Chondrocyte (in vitro differentiated cells): ENCODE data around the gene HDDC2. TPM values are rescaled to one million over a fixed set of nuclear protein-coding genes. Genes with fewer than 3 reads are reported as not detected.
A peak's percentile ranks its signal among the peaks of the same experiment; 100 is the strongest.

Source experiments
- DNase-seq: peaks from one replicate; pipeline ENCODE4 v3.0.0; 2021; ENCODE audit warnings: mixed read lengths, low spot score
- H3K27ac Mint-ChIP-seq: one replicate; pipeline ENCODE4 v1.8.0; 2021; ENCODE audit warnings: mild to moderate bottlenecking, moderate library complexity, mixed read lengths; ENCODE audit not compliant: unreplicated experiment
- H3K27me3 Mint-ChIP-seq: 2 replicates; pipeline ENCODE4 v1.8.0; 2021; ENCODE audit warnings: low read depth, mixed read lengths
- H3K36me3 Mint-ChIP-seq: 2 replicates; pipeline ENCODE4 v1.8.0; 2021; ENCODE audit warnings: low read depth, mixed read lengths
- H3K4me1 Mint-ChIP-seq: 2 replicates; pipeline ENCODE4 v1.8.0; 2021; ENCODE audit warnings: low read depth, mild to moderate bottlenecking, mixed read lengths
- H3K4me3 Mint-ChIP-seq: one replicate; pipeline ENCODE4 v1.8.0; 2021; ENCODE audit warnings: mild to moderate bottlenecking, moderate library complexity, mixed read lengths; ENCODE audit not compliant: unreplicated experiment
- H3K9me3 Mint-ChIP-seq: 2 replicates; pipeline ENCODE4 v1.8.0; 2021; ENCODE audit warnings: low read depth, mixed read lengths
- CTCF ChIP-seq: fragments of 200-600 bp; sonication (generic); IDR thresholded peaks from 2 replicates; pipeline ENCODE4 v1.5.0; 2021; ENCODE audit warnings: antibody characterized with exemption, mild to moderate bottlenecking, moderate library complexity
- total RNA-seq: library from RNA; stranded (reverse); gene quantifications from 3 replicates; pipeline ENCODE4 v1.2.1, GENCODE V29; 2021

Gene HDDC2
- total RNA-seq, 1 donor from 2014 or later, result 49.4 TPM

- peak overlapping the region; percentile 94 for H3K27ac Mint-ChIP-seq
- TF ChIP-seq CTCF, result no peak
- H3K27me3 Mint-ChIP-seq, result no peaks in the 10 kb centered on the region
- H3K9me3 Mint-ChIP-seq, result no peaks in the 10 kb centered on the region
- H3K4me3 Mint-ChIP-seq, result peak overlapping the region; percentile 63
- H3K4me1 Mint-ChIP-seq, result peaks cover 67% of the 10 kb centered on the region
- H3K36me3 Mint-ChIP-seq, result no peaks in the 10 kb centered on the region
- no peak for DNase-seq
Measured at GRCh38 chr6:125251516-125252220, 50.1 kb downstream of the HDDC2 start.

- no peak for TF ChIP-seq CTCF
- no peaks in the 10 kb centered on the region for H3K27me3 Mint-ChIP-seq
- H3K36me3 Mint-ChIP-seq, result no peaks in the 10 kb centered on the region
Measured at GRCh38 chr6:125250511-125250910, 51.3 kb downstream of the HDDC2 start.

GRCh38 chr6:125248136-125248535 is 53.6 kb downstream of the HDDC2 start:
- no peak for DNase-seq
- H3K27ac Mint-ChIP-seq, result no peak overlapping the region
- H3K4me3 Mint-ChIP-seq, result no peak overlapping the region
- no peaks in the 10 kb centered on the region for H3K27me3 Mint-ChIP-seq
- H3K9me3 Mint-ChIP-seq, result peaks cover 6% of the 10 kb centered on the region
- peaks cover 54% of the 10 kb centered on the region for H3K4me1 Mint-ChIP-seq
- peaks cover 4% of the 10 kb centered on the region for H3K36me3 Mint-ChIP-seq
- no peak for TF ChIP-seq CTCF

More at GRCh38 chr6:125250511-125250910, 51.3 kb downstream of the HDDC2 start:
- Mint-ChIP-seq H3K4me1 (peaks cover 72% of the 10 kb centered on the region), H3K27ac (no peak overlapping the region), H3K9me3 (no peaks in the 10 kb centered on the region), H3K4me3 (no peak overlapping the region)
- DNase-seq, result no peak

GRCh38 chr6:125246566-125246965 is 55.2 kb downstream of the HDDC2 start:
- no peak for DNase-seq
- H3K4me1 Mint-ChIP-seq, result peaks cover 39% of the 10 kb centered on the region
- H3K4me3 Mint-ChIP-seq, result no peak overlapping the region
- peaks cover 15% of the 10 kb centered on the region for H3K36me3 Mint-ChIP-seq
- no peak for TF ChIP-seq CTCF
- H3K27ac Mint-ChIP-seq, result peak overlapping the region; percentile 76
- peaks cover 20% of the 10 kb centered on the region for H3K9me3 Mint-ChIP-seq
- no peaks in the 10 kb centered on the region for H3K27me3 Mint-ChIP-seq

- Mint-ChIP-seq H3K4me1 (peaks cover 32% of the 10 kb centered on the region), H3K36me3 (peaks cover 21% of the 10 kb centered on the region), H3K9me3 (peaks cover 29% of the 10 kb centered on the region), H3K4me3 (no peak overlapping the region), H3K27me3 (no peaks in the 10 kb centered on the region), H3K27ac (peak overlapping the region; percentile 52)
- DNase-seq, result no peak
- no peak for TF ChIP-seq CTCF
Measured at GRCh38 chr6:125245523-125246264, 56.1 kb downstream of the HDDC2 start.
